Testis (tissue), 2 donors: ENCODE data around the gene EDEM3.

ENCODE experiments used
- CTCF ChIP-seq, 3 experiments: fragments of 450-650 bp in 2 of 3; fragments of 200-600 bp in 1 of 3; sonication (generic) in 1 of 3; IDR thresholded peaks; one replicate each; pipeline ENCODE4 v1.5.1; 2016 to 2019; ENCODE audit warnings: antibody characterized with exemption in 3 of 3, mild to moderate bottlenecking in 2 of 3, moderate library complexity in 1 of 3
- POLR2A ChIP-seq: fragments of 450-650 bp; IDR thresholded peaks from one replicate; pipeline ENCODE4 v1.6.1; 2017; ENCODE audit warnings: antibody characterized with exemption, mild to moderate bottlenecking, moderate library complexity

- TF ChIP-seq CTCF (IDR thresholded peaks at IDR 0.05): no peak
- no peak for TF ChIP-seq POLR2A
These were observed 55.7 kb downstream of the EDEM3 start for GRCh38 chr1:184698969-184699368.
